NCI-H460 (cell line): ENCODE measurements around the gene EHD3. TPM values are rescaled to one million over a fixed set of nuclear protein-coding genes. Genes with fewer than 3 reads are reported as not detected.

Experiments
- DNase-seq: peaks from one replicate; pipeline ENCODE4 v3.0.0-alpha.2; 2016; ENCODE audit warnings: low read depth; ENCODE audit errors: extremely low read depth
- total RNA-seq: library from RNA; depleted of rRNA; stranded (reverse); fragments of >200 nt; shearing (Covaris generic); gene quantifications from 2 replicates; pipeline ENCODE4 v1.2.3, GENCODE V29; 2014

Gene EHD3
- total RNA-seq, 1 experiment from 2014 or later = 3.3 TPM

DNA sequence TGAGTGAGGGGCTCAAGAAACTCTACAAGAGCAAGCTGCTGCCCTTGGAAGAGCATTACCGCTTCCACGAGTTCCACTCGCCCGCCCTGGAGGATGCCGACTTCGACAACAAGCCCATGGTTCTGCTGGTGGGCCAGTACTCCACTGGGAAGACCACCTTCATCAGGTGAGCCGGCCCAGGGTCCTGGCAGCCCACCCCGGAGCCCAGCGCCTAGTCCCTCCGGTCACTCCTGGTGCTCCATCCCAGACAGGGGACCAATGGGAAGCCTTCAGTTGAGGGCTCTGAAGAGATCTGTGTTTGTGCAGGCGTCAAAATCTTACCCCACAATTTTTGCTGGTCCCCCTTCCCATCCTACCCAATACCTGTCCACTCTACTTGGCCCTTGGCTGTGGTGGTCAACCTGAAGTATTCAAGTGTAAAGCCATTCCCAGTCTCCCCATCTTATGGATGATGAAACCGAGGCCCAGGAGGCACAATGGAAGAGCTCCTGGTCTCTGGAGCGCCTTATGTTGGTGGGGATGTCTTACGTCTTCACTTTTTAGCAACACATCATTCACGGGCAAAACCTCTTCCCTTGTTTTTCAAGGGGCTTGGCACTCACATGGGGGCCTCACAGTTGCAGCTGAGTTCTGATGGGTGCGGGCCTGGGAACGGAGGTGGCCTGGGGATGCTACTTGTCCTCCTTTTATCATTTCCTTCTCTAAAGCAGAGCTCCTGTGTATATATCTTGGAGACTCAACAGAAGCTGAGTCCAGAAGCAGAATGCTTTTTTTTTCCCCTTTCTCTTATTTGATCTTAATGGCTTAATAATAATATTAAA lies 941 bp downstream of the EHD3 start:
- DNase-seq = no peak

DNA sequence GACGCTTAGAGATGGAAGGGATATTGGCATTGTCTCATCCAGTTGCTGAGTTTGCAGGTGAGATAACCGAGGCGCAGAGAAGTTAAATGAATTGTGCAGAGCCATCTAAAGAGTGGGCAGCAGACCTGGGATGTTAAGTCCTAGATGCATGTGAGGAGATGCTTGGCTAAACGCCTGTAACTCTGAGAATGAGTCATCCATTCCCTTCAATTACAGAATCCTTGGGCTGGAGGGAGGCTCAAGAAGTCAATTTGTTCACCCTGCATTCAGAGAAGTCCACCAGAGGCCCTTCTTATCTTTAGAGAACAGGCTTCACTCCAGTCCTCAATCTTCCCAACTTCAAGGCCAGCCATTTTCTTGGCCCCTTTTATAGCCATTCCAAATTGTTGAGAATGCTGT lies 1.6 kb downstream of the EHD3 start:
- no peak for DNase-seq

DNA sequence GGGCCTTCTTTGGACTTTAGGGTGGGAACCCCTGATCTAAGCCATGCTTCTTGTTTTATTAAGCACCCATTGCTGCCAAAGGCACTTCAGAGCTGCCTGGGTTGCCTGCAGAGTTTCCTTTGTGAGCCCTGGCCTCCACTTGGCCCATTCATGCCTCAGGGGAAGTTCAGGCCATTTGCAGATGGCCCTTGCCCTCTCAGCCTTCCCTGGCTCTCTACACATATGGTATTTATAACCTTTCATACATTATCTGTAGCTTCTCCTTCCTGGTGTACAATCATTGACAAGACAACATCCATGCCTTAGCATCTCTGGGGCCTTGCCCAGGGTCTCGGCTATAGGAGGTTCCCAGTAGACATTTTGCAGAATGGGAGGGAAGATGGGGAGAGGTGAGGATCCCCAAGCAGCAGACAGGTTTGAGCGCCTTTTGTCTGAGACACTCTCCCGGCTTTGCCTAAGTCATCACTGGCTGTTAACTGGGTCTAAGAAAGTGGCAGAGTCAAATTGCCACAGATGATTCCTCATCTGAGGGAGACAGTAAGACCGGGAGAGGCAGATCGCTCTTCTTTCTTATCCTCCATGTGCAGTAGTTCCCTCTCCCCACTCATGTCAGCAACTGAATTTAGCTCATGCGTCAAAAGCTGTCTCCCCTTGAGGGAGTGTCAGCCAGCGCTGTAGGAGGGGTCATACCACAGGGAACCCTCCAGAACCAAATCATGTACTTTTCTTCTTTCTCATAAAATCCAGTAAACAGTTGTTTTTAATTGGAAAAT lies 2.7 kb downstream of the EHD3 start:
- DNase-seq = no peak

DNA sequence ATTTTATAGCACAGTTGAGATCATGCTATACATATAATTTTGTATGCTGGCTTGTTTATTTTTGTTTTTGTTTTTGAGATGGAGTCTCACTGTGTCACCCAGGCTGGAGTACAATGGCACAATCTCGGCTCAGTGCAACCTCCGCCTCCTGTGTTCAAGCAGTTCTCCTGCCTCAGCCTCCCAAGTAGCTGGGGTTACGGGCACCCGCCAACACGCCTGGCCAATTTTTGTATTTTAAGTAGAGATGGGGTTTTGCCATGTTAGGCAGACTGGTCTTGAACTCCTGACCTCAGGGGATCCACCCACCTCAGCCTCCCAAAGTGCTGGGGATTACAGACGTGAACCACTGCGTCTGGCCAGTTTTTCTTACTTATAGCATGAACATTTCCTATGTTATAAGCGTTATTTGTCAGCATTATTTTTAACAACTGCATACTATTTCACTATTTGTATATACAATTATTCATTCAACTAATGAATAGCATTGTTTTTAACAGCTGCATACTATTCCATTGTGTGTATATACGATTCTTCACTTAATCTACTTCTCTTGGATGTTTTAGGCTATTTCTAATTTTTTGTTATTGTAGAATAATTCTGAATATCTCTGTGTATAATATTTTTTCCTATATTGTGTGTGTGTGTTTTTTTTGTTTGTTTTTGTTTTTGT lies 3.5 kb downstream of the EHD3 start:
- no peak for DNase-seq

DNA sequence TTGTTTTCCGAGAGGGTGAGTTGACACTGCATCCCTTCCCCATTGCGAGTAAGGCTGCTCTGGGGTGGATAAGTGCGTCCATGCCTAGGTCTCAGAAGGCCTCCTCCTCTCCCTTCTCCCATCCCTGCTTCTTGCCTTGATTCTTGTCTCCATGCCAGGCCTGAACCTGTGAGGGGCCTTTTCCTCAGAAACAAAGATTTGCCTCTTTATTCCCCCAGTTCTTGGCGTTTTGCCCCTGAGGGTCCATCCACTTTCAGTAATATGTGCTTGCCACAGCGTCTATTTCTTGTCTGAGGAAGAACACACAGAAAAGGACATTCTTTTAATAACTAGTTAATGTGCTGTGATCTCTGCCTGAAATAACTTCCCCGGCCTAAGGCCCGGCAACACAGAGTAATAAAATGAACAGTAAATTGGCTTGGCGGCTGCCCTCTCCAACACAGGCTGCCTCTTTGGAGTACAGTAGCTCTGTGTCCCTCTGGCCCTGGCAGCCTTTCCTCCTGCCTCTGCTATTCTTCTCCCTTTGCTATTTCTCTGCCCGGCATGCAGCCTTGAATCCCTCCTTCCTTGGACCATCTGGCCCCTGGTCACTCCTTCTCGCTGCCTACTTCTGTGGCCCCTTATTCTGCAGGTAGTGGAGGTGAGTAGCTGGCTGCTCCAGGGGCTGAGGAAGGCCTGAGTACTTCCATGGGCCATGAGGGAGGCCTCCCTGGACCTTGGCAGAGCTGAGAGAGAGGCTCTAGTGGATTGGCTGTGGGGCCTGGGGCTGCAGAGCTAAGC lies 4.4 kb downstream of the EHD3 start:
- no peak for DNase-seq

DNA sequence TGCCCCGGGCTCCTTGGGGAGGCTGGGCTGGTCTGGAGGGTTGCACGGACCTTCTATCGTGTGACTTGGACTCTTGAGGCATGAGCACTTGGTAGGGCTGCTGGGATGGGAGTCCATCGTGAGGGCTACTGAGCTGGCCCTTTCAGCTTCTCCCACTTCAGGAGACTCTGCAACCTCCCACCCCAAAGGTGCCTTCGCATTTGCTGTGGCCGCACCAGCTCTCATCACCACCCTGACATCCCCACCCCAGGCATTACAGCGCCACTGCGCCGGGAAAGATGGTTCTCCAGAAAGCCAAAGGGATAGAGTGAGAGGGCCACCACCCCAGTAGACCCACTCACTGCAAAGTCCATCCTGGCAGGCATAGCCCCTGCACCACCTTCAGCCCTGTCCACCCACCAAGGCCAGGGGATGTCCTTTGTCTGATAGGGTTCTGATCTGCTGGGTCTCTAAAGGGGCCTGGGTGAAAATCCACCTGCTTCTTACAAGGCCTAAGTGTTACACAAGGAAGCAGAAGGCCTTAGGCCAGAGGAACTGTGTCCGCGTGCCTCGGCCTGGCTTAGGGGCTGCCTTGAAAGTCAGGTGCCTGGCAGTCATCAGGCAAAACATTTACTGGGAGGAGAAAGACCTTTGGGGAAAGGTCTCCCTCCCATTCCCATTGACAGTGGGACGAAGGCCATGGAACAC lies 5.1 kb downstream of the EHD3 start:
- no peak for DNase-seq

DNA sequence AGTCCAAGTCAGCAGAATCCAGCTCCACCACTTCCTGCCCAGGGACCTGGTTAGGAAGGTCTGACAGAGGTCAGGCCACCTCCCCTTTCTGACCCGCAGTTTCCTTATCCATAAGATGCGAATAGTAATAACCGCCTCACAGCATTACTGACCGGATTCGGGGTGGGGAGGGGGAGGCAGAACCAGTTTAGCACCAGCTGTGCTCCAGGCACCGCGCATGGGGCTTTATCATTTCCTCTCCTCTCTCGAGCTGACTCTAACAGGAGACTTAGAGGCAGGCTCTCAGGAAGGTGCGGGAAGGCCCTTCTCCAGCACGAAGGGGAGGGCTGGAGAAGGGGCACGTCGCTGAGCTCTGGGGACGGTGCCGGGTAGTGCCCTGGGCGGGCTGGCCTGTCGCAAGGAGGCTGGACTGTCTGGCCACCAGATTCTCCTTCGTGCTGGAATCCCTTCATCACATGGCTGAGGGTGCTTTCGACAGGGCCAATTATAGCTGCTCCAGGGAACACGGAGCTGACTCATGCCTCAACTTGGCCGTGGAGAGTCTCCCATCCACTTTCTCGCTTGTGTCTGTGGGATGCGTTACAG lies 5.7 kb downstream of the EHD3 start:
- no peak for DNase-seq

DNA sequence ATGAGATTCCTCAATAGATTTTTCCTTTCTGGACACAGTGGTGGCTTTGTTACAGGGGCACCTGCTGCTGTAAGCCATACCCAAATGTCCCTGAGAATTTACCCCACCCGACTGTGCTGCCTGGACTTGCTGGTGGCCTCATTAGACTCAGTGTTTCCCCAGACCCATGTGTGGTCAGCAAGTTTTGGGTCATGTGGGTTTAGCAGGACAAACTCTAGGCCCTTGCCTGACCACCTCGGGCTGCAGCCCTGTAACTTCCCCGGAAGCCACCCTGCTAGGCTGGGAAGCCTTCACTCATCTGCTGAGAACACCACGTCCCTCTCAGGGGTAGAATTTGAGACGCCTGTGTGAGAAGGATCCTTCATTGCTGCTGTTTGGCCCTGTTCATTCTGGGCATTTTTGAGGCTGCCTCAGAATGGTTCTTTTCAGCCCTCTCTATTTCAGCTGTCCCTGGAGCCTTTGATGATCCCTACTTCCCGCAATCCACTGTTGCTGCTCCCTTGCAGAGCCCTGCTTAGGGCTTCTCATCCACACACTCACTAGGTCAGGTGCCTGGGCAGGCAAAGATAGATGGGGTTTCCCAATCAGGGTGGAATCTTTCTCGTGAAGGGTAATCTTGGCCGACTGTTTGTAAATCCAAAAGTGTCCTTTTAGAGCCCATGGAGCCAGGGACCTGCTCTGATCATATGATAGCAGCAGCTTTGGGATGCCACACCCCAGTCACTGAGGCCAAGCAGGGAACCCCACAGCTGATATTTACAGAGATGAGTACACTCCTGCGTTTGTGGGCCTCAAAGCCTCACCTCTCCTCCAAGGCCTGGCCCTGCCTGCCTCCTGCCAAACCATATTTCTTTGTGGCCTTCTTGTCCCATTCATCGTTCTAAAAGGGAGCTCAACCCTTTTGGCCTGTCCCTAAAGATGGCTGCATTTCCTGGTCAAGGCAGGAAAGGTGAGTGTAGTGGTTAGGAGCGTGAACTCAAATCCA lies 6.7 kb downstream of the EHD3 start:
- DNase-seq = no peak

DNA sequence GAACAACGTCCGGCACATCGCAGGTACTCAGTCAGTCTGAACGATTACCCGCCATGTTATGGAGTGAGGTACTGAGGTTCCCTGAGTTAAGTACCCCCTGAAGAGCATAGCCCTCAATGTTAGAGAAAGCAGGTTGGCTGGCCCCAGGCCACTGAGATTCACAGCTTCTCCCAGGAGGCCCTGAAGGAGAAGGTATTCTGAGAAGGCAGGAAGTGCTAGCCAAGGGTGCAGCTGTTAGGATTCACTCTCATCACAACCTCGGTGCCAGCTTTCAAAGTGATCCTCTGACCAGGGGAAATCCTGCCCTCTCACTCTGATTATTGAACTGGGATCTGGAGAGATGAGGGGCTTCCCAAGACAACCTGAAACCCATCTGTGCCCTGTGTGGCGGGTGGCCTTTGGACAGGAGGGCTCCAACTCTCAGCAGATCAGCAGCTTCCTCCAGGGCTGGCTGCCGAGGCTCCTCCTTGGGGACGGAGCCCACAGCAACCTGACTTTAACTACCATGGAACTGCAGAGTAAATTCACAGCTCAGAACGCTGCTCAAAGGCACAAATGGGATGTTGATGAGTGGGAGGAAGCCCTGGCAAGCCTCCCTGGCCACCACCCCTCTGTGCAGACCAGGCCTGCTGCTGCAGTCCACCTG lies 7.8 kb downstream of the EHD3 start:
- DNase-seq = no peak

DNA sequence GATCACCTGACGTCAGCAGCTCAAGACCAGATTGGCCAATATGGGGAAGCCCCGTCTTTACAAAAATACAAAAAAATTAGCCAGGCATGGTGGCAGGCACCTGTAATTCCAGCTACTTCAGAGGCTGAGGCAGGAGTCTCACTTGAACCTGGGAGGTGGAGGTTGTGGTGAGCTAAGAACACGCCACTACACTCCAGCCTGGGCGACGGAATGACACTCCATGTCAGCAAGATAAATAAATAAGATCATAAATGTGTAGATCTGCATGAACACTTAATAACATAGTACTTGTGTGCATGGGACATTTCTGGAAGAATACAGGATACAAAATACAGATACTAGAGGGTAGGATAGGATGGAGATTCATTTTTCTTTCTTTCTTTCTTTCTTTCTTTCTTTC lies 9.1 kb downstream of the EHD3 start:
- no peak for DNase-seq

DNA sequence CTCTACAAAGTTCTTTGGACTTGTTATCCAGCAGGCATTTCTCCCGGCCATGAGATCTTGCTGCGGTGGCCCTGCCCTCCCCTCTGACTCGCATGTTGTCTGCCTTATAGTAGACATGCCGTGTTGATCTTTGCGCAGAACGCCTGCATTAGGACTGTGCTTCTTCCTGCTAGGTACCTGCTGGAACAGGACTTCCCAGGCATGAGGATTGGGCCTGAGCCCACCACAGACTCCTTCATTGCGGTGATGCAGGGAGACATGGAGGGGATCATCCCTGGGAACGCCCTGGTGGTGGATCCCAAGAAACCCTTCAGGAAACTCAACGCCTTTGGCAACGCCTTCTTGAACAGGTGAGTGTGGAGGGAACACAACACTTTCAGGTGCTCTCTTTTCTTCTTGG lies 10.1 kb downstream of the EHD3 start:
- DNase-seq = no peak

DNA sequence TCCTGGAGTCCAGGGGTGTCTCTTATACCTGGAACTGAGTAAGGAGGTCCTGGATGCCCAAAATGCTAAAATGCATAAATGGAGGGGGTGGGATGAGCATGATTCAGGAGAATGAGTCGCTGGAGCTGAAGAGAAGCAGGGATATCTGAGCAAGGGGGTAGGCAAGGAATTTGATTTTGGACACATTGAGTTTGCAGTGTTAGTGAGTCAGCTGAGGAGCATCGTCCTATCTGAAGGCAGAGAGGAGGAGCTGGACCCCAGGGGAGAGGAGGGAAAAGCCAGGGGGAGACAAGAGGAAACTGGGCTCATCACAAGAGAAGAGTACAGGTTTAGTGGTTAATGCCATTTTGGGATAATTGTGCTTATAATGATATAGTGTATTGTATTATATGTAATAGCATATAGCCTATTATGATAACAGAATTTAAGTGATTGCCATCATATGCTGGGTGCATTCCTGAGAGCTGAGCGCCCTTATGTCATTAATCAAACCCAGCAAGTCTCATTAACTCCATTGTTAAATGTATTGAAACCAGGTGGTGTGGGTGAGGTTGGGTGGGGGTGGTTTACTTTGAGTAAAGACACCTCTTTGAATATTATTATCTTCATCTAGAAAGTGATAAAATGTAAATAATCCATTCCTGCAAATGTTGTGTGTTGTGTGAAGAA lies 12.4 kb downstream of the EHD3 start:
- DNase-seq = no peak

DNA sequence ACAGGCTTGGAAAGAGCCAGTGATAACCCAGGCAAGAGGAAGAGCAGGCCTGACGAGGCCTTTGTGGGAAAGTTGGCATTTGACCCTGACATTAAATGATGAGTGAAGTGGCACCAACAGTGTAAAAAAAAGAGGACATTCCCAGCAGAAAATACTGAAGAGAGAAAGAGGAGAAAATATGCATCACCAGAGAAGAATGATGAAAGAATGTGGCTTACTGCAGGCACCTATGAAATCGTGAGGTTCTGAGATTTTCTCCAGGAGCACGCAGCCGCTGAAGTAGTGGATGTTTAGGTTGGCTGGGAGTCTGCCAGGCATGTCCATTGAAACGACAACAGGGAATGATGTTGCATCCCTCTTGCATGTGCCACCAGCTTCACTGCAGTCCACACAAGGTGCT lies 13.8 kb downstream of the EHD3 start:
- DNase-seq = no peak

DNA sequence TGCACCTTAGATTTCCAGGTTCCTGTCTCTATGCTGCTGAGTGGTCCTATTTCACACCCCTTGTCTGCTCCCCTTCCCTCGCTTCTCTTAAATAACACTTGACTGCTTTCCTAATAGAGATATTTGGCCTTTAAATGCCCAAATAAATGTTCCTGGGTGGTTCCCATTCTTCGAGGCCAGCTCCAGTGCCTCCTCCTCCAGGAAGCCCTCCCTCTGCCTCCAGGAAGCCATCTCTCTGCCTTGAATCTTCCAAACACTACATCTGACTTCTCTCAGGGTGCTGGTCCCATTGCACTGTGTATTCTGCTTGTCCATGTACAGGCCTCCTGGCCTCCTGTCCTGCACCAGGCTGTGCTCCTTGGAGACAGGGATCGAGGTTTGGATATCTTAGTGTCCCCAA lies 14.2 kb downstream of the EHD3 start:
- no peak for DNase-seq

DNA sequence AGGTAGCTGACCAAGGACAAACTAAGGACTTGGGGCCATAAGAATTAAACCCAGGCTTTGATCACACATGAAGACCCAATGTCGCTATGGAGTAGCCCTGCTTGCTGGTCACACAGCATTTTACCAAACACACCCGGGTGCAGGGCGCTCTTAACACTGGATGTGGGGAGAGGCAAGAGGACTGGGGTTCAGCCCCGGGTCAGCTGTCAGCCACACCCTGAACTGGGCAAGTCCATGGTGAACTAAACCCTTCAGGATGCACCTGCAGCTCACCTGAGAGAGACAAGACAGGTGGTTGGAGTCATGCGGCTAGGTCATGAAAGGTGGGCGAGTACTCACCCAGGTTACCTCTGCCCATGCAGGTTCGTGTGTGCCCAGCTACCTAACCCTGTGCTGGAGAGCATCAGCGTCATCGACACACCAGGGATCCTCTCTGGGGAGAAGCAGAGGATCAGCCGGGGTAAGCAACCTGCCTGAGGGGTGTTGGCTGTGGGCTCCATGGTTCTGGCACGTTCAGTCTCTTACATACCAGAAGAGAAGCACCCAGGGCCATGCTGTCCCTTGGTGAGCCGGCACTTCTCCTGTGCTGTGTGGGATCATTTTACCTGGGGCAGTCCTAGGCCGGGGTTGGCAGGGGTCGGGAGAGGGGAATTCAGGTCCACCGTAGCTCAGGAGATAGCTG lies 15.2 kb downstream of the EHD3 start:
- no peak for DNase-seq

DNA sequence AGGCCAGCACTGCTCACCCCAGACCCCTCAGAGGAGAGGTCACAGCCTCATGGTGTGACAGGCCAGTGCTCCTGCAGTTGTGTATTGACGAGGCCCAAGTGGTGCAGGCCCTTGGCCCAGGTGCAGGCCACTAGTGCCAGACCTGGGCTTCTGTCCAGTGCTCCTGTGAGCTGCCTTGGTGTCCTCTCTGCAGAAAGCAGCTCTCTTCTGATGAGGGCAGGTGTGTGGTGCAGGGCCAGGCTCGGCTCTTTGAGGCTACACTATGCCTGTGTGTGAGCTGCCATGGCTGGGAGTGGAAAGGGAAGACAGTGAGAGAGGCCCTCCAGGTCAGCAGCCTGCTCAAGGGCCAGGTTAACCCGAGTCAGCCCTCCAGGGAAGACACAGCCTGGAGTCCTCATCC lies 17.1 kb downstream of the EHD3 start:
- DNase-seq = no peak

DNA sequence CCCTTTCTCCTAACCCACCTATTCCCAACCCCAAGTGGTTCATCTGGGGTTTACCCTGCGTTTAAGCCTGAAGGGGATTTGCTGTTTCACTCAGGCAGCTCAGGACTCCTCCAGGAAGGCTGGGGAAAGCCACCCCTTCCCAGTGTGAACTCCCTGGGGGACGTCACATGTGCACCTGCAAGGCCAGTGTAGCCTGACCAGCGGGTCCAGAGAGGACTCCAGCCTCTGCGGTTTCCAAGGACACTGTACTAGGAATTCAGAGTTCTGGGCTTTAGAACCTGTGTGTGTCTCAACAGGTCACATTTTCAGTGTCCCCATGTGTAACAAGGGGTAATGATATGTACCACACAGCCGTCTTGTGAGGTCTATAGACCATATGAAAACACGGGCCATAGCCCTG lies 17.9 kb downstream of the EHD3 start:
- DNase-seq = no peak
